ENCODE measurements around the gene SLC8A3.

GRCh38 chr14:70173569-70173968 is 15.2 kb downstream of the SLC8A3 start:
- TF ChIP-seq, protein P1, sequence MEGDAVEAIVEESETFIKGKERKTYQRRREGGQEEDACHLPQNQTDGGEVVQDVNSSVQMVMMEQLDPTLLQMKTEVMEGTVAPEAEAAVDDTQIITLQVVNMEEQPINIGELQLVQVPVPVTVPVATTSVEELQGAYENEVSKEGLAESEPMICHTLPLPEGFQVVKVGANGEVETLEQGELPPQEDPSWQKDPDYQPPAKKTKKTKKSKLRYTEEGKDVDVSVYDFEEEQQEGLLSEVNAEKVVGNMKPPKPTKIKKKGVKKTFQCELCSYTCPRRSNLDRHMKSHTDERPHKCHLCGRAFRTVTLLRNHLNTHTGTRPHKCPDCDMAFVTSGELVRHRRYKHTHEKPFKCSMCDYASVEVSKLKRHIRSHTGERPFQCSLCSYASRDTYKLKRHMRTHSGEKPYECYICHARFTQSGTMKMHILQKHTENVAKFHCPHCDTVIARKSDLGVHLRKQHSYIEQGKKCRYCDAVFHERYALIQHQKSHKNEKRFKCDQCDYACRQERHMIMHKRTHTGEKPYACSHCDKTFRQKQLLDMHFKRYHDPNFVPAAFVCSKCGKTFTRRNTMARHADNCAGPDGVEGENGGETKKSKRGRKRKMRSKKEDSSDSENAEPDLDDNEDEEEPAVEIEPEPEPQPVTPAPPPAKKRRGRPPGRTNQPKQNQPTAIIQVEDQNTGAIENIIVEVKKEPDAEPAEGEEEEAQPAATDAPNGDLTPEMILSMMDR (IDR thresholded peaks at IDR 0.05): no peak
- TF ChIP-seq POLR2A (IDR thresholded peaks at IDR 0.05): no peak
